ENCODE data around the gene NOP10.

DNA sequence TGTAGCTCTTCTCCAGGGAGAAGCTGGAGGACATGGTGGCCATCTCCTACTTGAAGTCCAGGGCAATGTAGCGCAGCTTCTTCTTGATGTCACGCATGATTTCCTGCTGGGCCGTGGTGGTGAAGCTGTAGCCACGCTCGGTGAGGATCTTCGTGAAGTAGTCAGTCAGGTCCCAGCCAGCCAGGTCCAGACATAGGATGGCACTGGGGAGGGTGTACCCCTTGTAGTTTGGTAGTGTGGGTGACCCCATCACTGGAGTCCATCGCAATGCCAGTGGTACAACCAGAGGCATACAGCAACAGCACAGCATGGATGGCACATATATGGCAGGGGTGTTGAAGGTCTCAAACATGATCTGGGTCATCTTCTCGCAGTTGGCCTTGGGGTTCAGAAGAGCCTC is 31.0 kb upstream of the NOP10 start:
- TF ChIP-seq, protein P1, sequence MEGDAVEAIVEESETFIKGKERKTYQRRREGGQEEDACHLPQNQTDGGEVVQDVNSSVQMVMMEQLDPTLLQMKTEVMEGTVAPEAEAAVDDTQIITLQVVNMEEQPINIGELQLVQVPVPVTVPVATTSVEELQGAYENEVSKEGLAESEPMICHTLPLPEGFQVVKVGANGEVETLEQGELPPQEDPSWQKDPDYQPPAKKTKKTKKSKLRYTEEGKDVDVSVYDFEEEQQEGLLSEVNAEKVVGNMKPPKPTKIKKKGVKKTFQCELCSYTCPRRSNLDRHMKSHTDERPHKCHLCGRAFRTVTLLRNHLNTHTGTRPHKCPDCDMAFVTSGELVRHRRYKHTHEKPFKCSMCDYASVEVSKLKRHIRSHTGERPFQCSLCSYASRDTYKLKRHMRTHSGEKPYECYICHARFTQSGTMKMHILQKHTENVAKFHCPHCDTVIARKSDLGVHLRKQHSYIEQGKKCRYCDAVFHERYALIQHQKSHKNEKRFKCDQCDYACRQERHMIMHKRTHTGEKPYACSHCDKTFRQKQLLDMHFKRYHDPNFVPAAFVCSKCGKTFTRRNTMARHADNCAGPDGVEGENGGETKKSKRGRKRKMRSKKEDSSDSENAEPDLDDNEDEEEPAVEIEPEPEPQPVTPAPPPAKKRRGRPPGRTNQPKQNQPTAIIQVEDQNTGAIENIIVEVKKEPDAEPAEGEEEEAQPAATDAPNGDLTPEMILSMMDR (conservative IDR thresholded peaks at IDR 0.05): no peak
- TF ChIP-seq ZFX (IDR thresholded peaks at IDR 0.05): no peak

Data from C4-2B (cell line).